ENCODE data around the gene EHMT2.

DNA sequence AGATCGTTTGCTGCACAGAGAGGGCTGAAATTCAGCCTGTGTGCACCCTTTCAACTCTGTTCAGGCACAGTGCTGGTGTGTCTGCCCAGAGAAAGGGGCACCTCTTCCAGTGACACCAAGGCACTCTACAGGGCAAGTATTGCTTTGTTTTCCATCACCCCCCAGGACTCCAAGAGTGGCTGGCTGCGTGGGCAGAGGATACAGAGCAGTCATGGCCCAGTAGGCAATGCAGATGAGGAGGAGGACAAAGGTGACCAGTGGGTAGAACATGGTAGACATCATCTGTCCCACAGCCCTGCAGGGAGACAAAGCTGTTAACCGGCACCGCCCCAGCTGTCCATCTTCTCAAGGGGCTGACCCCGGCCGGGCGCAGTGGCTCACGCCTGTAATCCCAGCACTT lies 28.2 kb downstream of the EHMT2 start:
- TF ChIP-seq GABPA (IDR thresholded peaks at IDR 0.05 in 1 of 2, conservative IDR thresholded peaks at IDR 0.05 in 1 of 2) = no peak
- TF ChIP-seq EGR1 (IDR thresholded peaks at IDR 0.05; ENCODE audit: low read depth in 2 of 2) = no peak
- no peak for TF ChIP-seq CTCF (IDR thresholded peaks at IDR 0.05; ENCODE audit: low read depth, low read length, missing input control)
- no peak for TF ChIP-seq RXRA (IDR thresholded peaks at IDR 0.05)
- TF ChIP-seq, protein P1, sequence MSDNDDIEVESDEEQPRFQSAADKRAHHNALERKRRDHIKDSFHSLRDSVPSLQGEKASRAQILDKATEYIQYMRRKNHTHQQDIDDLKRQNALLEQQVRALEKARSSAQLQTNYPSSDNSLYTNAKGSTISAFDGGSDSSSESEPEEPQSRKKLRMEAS (IDR thresholded peaks at IDR 0.05) = no peak
- no peak for TF ChIP-seq FOXA1 (IDR thresholded peaks at IDR 0.05)
- no peak for TF ChIP-seq YY1 (IDR thresholded peaks at IDR 0.05)
- no peak for TF ChIP-seq SP1 (IDR thresholded peaks at IDR 0.05)

Data from liver (tissue), 3 donors.